ENCODE results near the gene CAMKMT.

- TF ChIP-seq CTCF (IDR thresholded peaks at IDR 0.05 in 8 of 11, conservative IDR thresholded peaks at IDR 0.05 in 3 of 11) (no peak), POLR2AphosphoS5 (IDR thresholded peaks at IDR 0.05) (no peak)
Observed at GRCh38 chr2:44443517-44443916, 81.8 kb downstream of the CAMKMT start.

Measured in spleen (tissue), 7 donors.